ENCODE data around the gene AP3B2. TPM values are rescaled to one million over a fixed set of nuclear protein-coding genes. Genes with fewer than 3 reads are reported as not detected.
A peak's percentile ranks its signal among the peaks of the same experiment; 100 is the strongest.

AP3B2 gene
- total RNA-seq (2014; rRNA removed; shearing (Covaris generic)) (0.63 and 0.86 TPM in 2 replicates), polyA plus RNA-seq (2016; fragmentation: Nextera tagmentation; extraction: Ambion mirVana) (0.89 and 2.0 TPM in 2 replicates)

DNA sequence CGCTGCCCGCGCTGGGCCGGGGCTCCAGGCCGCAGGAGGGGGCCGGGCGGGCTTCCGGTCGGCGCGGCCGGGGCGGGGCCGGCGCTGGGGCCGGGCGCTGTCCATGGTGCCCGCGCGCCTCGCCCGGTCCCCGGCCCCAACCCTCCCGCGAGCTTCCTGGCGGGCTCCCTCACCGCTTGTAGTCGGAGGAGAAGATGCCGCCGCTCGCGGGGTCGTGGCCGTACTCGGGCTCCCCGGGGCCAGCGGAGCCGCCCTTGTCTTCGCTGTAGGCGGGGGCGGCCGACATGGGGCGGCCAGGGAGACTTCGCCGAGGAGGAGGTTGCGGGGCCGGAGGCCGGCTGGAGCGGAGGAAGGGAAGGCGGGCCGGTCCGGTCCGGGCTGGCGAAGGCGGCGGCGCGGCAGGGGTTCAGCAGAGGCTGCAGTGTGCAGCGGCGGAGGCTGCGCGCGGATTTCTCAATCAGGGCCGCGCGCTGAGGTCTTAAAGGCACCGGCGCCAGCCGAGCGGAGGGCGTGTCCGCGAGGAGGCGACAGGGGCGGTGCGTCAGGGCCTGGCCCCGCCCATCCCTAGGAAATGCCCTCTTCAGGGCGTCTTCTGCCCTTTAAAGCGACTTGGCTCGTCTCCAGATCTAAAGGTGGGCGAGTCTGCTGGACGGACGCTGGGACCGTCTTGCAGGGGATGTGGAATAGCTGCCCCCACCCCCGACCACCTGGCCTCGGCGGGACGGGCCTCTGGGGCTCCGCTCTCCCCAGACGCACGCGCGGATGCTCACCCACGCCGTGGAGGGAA, at the start of gene AP3B2:
Gene AP3B2 (minus strand): TSS at position 455 of the 787 bp plus-strand sequence. CDS start 169 bp downstream, at position 286.
- Histone ChIP-seq H3K36me3 (ENCODE audit: low read depth) (no peaks in the 10 kb centered on the region), H3K79me2 (ENCODE audit: insufficient read depth) (no peaks in the 10 kb centered on the region), H3K27me3 (replicated peaks; ENCODE audit: insufficient read depth) (no peaks in the 10 kb centered on the region), H4K20me1 (ENCODE audit: insufficient read depth) (no peaks in the 10 kb centered on the region), H3K9ac (no peak within 1 kb of the TSS), H3K9me2 (ENCODE audit: insufficient read depth) (no peaks in the 10 kb centered on the region), H3K4me2 (ENCODE audit: unreplicated experiment) (peak within 1 kb of the TSS; percentile 75), H3K27ac (no peak within 1 kb of the TSS), H3K4me3 (peak within 1 kb of the TSS; percentile 78), H3K9me3 (ENCODE audit: low read depth) (no peaks in the 10 kb centered on the region), H3K4me1 (ENCODE audit: insufficient read depth) (no peaks in the 10 kb centered on the region), H2AFZ (peak within 1 kb of the TSS; percentile 85), H3F3A (ENCODE audit: insufficient read depth) (no peaks in the 10 kb centered on the region)
- TF ChIP-seq EZH2 (IDR thresholded peaks at IDR 0.05; ENCODE audit: insufficient read depth, poor library complexity, severe bottlenecking) (no peak), EZH2phosphoT487 (IDR thresholded peaks at IDR 0.05; ENCODE audit: insufficient read depth, low read depth) (no peak)
- in situ Hi-C loops (cut with MboI), result no loop called here
- 1 to 2% methylated on average over 48 to 70 of the region's 95 CpGs for WGBS, 2 experiments (ENCODE audit: low coverage in 1 of 2, low lambda C conversion rate in 2 of 2, missing lambda C conversion rate in 2 of 2)
- DNase-seq, result peak; percentile 91

- H3F3A ChIP-seq (ENCODE audit: insufficient read depth), result peaks cover 7% of the 10 kb centered on the region
- no peaks in the 10 kb centered on the region for H3K27me3 ChIP-seq (replicated peaks; ENCODE audit: insufficient read depth)
- 33 to 38% methylated on average over 4 of the region's 4 CpGs for WGBS, 2 experiments (ENCODE audit: low coverage in 1 of 2, low lambda C conversion rate in 2 of 2, missing lambda C conversion rate in 2 of 2)
- peak overlapping the region; percentile 91 for H3K4me2 ChIP-seq (ENCODE audit: unreplicated experiment)
- peak overlapping the region; percentile 89 for H3K9ac ChIP-seq
- H3K27ac ChIP-seq, result no peak overlapping the region; the same call in 1 of the 2 replicates
- no peaks in the 10 kb centered on the region for H4K20me1 ChIP-seq (ENCODE audit: insufficient read depth)
- no peaks in the 10 kb centered on the region for H3K9me2 ChIP-seq (ENCODE audit: insufficient read depth)
- peak overlapping the region; percentile 89 for H3K4me3 ChIP-seq
- peaks cover 25% of the 10 kb centered on the region for H3K36me3 ChIP-seq (ENCODE audit: low read depth)
- H3K79me2 ChIP-seq (ENCODE audit: insufficient read depth), result peaks cover 67% of the 10 kb centered on the region
- H3K9me3 ChIP-seq (ENCODE audit: low read depth), result no peaks in the 10 kb centered on the region
- peak overlapping the region; percentile 92 for H2AFZ ChIP-seq
- peaks cover 13% of the 10 kb centered on the region for H3K4me1 ChIP-seq (ENCODE audit: insufficient read depth)
- in situ Hi-C loops (cut with MboI), result no loop called here
- no peak for TF ChIP-seq EZH2phosphoT487 (IDR thresholded peaks at IDR 0.05; ENCODE audit: insufficient read depth, low read depth)
- no peak for TF ChIP-seq EZH2 (IDR thresholded peaks at IDR 0.05; ENCODE audit: insufficient read depth, poor library complexity, severe bottlenecking)
- DNase-seq, result peak; percentile 20
Measured at GRCh38 chr15:82751308-82751707, 41.6 kb upstream of the AP3B2 start.

DNA sequence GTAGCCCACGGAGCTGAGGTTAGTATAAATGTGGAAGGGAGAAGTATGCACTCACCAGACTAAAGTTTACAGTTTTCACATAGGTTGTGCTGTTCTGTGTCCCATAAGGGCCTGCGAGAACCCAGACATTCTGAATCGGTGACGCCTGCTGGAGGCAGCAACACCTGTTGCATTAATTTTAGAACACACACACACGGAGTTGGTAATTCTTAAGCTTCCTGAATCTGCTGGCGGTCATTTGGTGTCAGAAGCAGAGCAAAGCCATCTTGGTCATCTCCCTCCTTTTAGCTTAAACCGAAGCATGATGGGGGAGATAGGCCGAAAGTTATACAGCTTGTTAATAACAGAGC, 41.1 kb upstream of the AP3B2 start:
- no peaks in the 10 kb centered on the region for H3K9me3 ChIP-seq (ENCODE audit: low read depth)
- H3F3A ChIP-seq (ENCODE audit: insufficient read depth), result peaks cover 7% of the 10 kb centered on the region
- DNase-seq, result peak; percentile 44
- no peaks in the 10 kb centered on the region for H4K20me1 ChIP-seq (ENCODE audit: insufficient read depth)
- H3K9me2 ChIP-seq (ENCODE audit: insufficient read depth), result no peaks in the 10 kb centered on the region
- peak overlapping the region; percentile 91 for H3K4me2 ChIP-seq (ENCODE audit: unreplicated experiment)
- 1% methylated on average over 8 of the region's 8 CpGs for WGBS, 2 experiments (ENCODE audit: low coverage in 1 of 2, low lambda C conversion rate in 2 of 2, missing lambda C conversion rate in 2 of 2)
- peak overlapping the region; percentile 92 for H2AFZ ChIP-seq
- in situ Hi-C loops (cut with MboI), result no loop called here
- H3K36me3 ChIP-seq (ENCODE audit: low read depth), result peaks cover 20% of the 10 kb centered on the region
- TF ChIP-seq EZH2 (IDR thresholded peaks at IDR 0.05; ENCODE audit: insufficient read depth, poor library complexity, severe bottlenecking) (no peak), EZH2phosphoT487 (IDR thresholded peaks at IDR 0.05; ENCODE audit: insufficient read depth, low read depth) (no peak)
- no peaks in the 10 kb centered on the region for H3K27me3 ChIP-seq (replicated peaks; ENCODE audit: insufficient read depth)
- peaks cover 62% of the 10 kb centered on the region for H3K79me2 ChIP-seq (ENCODE audit: insufficient read depth)
- H3K9ac ChIP-seq, result peak overlapping the region; percentile 89
- H3K4me3 ChIP-seq, result peak overlapping the region; percentile 89
- peak overlapping the region; percentile 25 for H3K27ac ChIP-seq
- H3K4me1 ChIP-seq (ENCODE audit: insufficient read depth), result peaks cover 13% of the 10 kb centered on the region

GRCh38 chr15:82749951-82750830, 40.5 kb upstream of the AP3B2 start:
- H3F3A ChIP-seq (ENCODE audit: insufficient read depth), result peaks cover 7% of the 10 kb centered on the region
- no peaks in the 10 kb centered on the region for H3K27me3 ChIP-seq (replicated peaks; ENCODE audit: insufficient read depth)
- peaks cover 14% of the 10 kb centered on the region for H3K36me3 ChIP-seq (ENCODE audit: low read depth)
- peak overlapping the region; percentile 92 for H2AFZ ChIP-seq
- H3K4me1 ChIP-seq (ENCODE audit: insufficient read depth), result peaks cover 13% of the 10 kb centered on the region
- peak overlapping the region; percentile 89 for H3K4me3 ChIP-seq
- H3K9me3 ChIP-seq (ENCODE audit: low read depth), result no peaks in the 10 kb centered on the region
- 1 to 2% methylated on average over 47 of the region's 47 CpGs for WGBS, 2 experiments (ENCODE audit: low coverage in 1 of 2, low lambda C conversion rate in 2 of 2, missing lambda C conversion rate in 2 of 2)
- in situ Hi-C loops (cut with MboI), result no loop called here
- H3K4me2 ChIP-seq (ENCODE audit: unreplicated experiment), result peak overlapping the region; percentile 91
- H3K9ac ChIP-seq, result peak overlapping the region; percentile 89
- H3K27ac ChIP-seq, result peak overlapping the region; percentile 88
- peak; percentile 98 for DNase-seq
- no peaks in the 10 kb centered on the region for H3K9me2 ChIP-seq (ENCODE audit: insufficient read depth)
- TF ChIP-seq EZH2phosphoT487 (IDR thresholded peaks at IDR 0.05; ENCODE audit: insufficient read depth, low read depth), result no peak
- no peak for TF ChIP-seq EZH2 (IDR thresholded peaks at IDR 0.05; ENCODE audit: insufficient read depth, poor library complexity, severe bottlenecking)
- H3K79me2 ChIP-seq (ENCODE audit: insufficient read depth), result peaks cover 56% of the 10 kb centered on the region
- no peaks in the 10 kb centered on the region for H4K20me1 ChIP-seq (ENCODE audit: insufficient read depth)

Measured in GM23248 (cell line).